Hippocampal formation (tissue), 2 donors: ENCODE data around the gene RNASEH2A.
"Not testable (repeated sequence)": the region's sequence is repeated elsewhere in the genome, so short reads cannot be mapped to it uniquely, and the experiment has no call there.

Experiments
- DNase-seq, 2 donors: peaks; one replicate each; lab custom pipeline; 2025; lab: John Stamatoyannopoulos, UW

The RNASEH2A gene

DNA sequence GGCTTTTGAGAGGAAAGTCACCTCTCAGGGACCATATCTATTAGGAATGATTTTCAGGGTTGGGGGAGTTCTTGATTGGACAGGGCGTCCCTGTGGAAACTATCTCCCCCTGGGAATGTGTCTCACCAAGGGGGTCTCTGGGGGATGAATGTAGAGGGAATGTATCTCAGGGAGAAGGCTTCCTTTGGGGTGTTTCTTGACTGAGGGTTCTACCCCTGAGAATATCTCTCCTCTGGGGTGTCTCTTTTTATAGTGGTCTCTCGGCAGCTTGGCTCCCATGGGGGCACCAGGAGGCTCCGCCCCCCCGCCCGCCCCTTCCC lies 27.0 kb downstream of the RNASEH2A start:
- no peak for DNase-seq

DNA sequence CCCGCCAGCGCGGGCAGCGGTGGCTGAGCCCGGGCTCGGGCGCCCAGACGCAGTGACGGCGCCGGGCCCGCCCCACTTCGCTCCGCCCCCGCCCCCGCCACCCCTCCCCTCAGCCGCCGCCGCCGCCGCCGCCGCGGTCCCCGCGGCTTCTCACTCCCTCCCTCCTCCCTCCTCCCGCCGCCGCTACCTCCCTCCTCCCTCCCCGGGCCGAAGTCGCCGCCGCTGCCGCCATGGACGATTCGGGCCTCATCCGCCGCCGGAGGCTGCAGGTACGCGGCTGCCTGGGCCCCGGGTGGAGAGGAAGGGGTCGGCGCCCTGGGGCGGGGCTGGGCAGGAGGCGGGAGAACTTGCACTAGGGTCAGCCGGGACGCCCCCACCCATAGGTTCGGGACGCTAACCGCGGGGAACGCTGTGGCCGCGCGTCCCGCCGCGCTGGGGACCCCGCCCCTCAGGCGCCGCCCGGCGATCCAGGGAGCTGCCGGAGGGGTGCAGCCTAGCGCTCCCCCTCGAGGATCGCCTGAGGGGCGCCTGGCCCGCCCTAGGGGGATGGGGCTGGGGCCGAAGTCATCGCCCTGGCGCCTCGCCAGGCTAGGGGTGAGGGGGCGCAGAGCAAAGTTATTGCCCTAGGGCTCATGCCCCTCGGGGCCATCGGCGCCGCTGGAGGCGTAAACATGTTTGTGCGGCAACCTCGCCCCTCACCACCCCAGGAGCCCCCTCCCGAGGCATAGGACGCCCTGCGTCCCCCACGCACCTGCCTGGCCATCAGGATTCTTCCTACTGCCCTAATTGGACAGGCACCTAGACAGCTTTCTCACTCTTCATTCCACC lies 27.6 kb downstream of the RNASEH2A start:
- no peak for DNase-seq

DNA sequence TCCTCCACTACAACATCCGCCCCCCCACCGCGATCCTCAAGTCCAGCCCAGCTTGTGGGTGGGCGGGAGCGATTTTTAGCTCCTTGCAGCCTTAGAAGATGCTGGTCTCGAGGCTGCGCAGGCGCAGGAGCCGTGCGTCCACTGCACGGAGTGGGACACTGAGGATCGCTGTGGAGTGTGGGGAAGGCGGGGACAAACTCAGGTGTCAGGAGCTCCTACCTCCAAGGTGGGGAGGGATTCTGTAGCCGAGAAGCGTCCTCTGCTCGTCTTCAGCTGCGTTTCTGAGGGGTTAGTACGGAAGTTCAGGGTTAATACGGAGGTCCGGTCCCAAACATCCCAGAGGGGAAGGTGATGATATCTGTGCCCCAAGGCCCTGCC lies 28.2 kb downstream of the RNASEH2A start, which contains the start of gene RTBDN:
RTBDN (minus strand) TSS at position 14 of the 378 bp plus-strand sequence. CDS start 4,600 bp downstream, outside the sequence.
- DNase-seq = no peak

DNA sequence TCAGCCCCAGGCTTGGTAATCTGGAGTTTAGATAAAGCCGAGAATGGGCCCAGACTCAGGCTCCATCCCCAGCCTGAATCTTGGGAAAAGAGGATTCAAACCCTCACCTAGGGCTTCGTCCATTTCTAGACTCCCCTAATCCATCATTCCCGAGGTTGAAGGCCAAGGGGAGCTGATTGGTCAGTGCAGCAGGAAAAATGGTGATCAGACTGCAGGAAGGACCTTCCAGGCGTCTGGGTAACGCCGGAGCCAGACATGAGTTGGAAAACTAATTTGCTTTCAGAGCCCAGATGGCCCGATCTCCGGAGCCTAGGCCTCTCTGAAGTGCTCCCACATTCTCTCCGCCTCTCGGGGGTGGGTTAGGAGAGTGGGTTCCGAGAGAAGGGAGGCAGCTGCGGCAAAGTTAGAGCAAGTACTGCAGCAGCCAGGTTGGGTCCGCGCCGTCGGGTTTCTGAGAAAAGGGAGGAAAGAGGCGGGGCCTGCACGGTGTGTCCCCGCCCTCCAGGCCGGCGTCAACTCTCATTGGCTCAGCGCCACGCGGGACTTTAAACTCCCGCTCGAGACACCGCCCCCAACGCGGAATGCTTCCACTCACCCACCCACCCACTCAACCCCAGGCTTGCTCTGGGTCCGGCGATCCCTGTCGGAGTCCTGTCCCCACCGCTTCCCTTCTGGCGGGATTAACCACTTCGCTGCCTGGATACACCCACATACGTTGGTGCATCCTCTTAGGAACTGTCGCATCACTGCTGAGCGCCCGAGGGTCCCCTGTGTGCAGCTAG lies 28.8 kb downstream of the RNASEH2A start:
- no peak for DNase-seq

DNA sequence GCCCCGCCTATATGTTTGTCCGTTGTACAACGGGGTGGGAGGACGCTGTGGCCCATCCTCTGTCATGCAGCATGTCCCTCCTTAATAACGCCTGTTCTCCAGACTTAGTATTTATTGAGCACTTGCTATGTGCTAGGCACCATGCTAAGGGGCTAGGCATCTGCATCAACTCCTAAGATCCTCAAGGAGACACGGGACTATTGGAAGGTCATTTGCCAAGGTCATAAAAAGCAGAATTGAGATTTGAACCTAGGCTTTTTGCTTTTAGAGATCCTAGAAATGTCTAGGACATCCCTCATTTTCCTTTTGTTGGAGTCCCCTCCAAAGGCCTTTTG lies 30.1 kb downstream of the RNASEH2A start:
- no peak for DNase-seq

DNA sequence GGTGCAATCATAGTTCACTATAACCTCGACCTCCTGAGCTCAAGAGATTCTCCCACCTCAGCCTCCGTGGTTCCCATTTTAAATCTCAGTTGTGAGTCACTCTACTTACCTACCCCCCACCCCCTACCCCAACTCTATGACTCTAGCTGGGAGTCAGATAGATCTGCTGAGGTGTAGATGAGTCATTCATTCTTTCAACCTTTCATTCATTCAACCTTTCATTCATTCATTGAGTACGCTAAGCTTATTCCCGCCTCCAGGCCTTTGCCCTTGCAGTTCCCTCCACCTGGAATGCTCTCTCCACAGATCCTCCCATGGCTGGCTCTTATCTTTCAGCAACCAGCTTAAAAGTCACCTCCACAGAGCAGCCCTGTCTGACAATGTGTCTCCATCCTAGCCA lies 30.8 kb downstream of the RNASEH2A start:
- DNase-seq = no peak

DNA sequence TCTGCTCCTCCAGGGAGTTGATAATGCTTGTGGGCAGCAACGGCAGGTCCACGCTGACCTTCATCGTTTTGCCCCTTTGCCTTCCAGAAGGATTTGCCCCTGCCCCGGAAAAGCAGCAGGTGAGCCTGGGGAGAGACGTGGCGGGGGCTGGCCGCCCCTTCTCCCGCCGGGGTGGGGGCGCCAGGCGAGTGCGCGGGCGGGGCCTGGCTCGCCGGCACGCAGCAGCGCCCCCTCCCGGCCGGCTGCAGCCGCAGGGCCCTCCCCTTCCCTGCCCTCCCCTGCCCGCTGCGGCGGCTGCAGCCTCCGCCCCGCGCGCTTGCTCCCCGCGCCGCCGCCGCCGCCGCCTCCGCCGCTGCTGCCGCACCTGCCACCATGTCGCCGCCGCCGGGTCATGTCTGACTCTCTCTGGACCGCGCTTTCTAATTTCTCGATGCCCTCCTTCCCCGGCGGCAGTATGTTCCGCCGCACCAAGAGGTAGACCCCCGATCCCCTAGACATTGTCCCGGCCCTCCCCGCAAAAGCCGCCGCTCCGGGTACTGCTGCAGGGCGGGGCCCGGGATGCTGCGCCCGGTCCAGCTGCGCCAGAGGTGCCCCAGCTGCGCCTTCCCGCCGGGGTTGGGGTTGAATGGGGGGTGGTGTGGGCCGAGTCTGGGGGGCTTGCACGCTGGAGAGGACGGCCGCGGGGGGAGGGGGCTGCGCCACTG lies 31.9 kb downstream of the RNASEH2A start, which contains the start of gene MAST1:
MAST1 (plus strand) TSS at position 334 of the 704 bp plus-strand sequence; CDS start at position 392, 58 bp downstream.
- DNase-seq = no peak

DNA sequence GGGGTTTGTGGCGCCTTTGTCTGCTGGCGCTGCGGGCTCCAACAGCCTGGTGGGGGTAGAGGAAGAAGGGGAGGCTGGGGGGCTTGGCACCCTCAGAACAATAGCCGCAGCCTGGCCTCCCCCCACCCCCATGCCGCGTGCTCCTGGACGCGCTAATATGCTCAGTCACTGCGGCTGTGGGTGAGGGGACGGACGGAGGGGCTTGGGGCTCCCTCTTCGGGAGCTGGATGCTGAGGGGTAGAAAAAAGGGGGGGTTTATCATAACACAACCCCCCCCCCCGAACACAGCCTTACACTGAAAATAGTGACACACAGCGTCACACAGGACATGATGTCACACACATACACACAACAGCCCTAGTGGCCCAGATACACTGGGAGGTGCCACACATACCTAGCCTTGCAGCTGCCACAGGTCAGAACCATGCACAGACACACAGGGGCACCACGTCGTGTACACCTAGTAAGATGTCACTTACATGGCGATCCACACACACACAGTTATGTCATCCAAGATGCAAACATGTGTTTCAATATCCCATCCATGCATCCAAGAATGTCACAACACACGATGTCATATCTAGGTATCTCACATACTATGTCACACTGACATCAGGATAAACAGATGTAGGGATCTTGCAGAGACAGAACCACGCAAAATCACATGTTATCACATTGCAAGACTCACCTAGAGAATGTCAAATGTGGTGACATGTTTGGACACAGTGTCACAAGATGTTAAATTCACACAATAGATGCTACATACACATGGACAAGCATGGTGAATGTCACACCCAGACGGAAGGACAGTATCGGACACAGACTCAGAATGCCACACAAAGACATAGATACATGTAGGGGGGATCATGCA lies 32.7 kb downstream of the RNASEH2A start:
- DNase-seq = no peak

DNA sequence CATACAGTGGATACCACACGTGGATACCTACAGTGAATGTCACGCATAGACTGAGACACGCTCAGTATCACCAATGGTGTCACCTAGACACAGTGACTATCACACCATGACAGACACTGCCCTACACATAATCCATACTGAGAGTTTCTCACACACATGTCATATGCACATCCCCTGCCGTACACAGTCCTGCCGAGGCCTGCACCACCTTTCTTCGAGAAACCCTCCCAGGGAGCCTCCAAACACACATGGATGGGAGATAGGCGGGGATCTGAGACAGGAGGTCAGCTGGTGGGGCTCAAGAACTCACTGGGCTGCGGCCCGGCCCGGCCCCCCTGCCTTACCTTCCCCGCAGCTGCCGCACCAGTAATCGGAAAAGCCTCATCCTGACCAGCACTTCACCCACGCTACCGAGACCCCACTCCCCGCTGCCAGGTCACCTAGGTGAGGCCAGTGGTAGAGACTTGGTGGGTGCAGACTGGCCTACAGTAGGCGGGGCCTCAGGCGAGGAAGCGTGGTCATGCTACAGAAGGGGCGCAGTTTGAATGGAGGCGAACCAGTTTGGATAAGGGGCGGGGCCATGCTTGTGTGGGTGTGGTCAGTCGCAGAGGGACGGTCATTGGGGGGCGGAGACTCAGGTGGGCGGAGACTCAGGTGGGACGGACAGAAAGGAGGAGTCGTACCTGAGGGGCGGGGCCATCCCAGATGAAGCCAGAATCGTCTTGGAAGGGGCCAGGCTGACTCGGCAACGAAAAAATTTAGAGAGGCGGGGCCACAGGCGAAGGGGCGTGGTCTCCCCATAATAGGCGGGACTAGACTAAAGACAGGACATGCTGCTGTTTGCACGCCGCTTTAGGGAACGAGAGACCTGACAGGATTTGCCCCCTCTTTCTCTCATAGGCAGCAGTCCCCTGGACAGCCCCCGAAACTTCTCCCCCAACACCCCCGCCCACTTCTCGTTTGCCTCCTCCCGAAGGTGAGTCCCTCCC lies 34.0 kb downstream of the RNASEH2A start:
- no peak for DNase-seq

DNA sequence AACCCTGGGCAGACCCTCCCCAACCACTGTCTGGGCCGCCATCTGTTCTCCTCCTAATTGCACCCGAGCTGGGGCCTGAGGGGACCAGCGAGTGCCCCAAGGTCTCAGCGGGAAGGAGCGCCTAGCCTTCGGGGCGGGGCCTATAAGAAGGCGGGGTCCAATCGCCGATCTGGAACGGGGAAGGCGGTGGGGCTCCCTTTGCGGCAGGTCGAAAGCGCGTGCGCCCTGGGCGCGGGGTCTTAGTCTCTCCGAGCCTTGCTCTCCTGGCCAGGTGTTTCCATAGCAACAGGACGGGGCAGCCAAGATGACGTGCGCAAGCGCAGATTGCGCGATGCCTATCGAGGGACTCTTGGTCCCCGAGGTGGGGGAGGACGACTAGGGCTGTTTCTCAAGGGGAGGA lies 34.7 kb downstream of the RNASEH2A start:
- no peak for DNase-seq

DNA sequence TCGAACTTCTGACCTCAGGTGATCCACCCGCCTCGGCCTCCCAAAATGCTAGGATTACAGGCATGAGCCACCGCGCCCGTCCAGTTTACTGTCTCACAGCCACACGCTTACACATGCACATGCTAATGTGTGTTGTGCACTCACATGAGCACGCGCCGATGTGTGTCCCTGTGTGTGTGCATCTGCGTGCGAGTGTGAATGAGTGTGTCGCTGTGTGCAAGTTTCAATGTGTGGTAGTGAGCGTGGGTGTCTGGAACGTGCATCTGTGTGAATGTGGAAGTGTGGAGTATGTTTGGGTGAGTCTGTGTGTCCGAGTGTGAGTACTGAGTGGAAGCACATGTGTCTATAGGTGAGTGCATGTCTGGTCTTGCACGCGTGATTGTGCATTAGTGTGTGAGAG lies 36.1 kb downstream of the RNASEH2A start:
- no peak for DNase-seq

DNA sequence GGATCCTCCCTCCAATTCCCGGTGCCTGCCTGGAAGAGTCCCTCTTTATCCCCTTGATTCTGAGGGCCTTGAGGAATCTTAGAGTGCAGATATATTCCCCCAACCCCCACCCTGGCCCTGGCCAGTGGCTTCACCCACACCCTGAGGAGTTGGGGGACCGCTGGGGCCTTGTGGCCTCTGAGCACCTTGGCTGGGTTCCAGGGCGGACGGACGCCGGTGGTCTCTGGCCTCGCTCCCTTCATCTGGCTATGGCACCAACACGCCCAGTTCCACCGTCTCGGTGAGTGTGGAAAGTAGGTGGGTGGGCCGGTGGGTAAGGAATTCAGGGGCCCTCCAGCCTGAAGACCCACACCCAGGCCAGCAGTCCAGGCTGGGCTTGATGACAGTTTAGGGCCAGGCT lies 36.9 kb downstream of the RNASEH2A start:
- DNase-seq = no peak

DNA sequence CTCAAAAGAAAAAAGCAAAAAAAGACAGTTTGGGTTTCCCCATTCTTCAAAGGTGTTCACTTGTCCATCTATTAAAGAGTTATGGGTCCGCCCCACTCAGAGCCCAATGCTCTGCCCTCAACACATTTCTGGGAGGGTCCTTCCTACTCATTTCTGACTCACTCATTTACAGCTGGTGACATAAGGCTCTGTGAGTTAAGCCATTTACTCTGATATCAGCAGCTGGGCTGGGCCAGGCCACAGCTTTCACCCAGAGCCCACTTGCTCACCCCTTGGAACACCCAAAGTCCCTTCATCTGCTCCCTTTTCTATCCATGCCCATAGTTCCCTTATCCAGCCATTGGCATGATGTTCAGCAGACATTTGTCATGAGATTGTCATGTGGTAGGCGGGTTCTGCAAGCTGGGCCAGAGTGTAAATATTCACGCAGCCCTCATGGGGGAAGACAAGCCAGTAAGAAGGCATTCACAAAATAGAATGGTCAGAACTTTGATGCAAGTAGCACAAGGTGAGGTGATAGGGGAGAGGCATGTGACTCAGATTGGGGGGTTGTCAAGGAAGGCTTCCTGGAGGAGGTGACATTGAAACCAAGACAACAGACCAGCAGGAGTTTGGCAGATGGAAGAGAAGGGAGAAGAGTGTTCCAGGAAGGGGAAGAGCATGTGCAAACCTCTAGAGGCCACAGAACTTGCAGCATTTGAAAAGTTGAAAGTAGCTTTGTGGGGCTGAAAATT lies 37.8 kb downstream of the RNASEH2A start:
- DNase-seq = no peak

DNA sequence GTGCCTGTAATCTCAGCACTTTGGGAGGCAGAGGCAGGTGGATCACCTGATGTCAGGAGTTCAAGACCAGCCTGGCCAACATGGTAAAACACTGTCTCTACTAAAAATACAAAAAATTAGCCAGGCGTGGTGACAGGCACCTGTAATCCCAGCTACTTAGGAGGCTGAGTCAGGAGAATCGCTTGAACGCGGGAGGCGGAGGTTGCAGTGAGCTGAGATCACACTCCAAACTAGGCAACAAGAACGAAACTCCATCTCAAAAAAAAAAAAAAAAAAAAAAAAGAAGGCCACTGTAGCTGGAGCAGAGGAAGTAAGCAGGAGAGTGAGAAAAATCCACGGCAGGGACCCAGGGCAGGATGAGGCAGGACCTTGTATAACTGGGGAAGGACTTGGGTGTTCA lies 40.2 kb downstream of the RNASEH2A start:
- DNase-seq = not testable (repeated sequence)

DNA sequence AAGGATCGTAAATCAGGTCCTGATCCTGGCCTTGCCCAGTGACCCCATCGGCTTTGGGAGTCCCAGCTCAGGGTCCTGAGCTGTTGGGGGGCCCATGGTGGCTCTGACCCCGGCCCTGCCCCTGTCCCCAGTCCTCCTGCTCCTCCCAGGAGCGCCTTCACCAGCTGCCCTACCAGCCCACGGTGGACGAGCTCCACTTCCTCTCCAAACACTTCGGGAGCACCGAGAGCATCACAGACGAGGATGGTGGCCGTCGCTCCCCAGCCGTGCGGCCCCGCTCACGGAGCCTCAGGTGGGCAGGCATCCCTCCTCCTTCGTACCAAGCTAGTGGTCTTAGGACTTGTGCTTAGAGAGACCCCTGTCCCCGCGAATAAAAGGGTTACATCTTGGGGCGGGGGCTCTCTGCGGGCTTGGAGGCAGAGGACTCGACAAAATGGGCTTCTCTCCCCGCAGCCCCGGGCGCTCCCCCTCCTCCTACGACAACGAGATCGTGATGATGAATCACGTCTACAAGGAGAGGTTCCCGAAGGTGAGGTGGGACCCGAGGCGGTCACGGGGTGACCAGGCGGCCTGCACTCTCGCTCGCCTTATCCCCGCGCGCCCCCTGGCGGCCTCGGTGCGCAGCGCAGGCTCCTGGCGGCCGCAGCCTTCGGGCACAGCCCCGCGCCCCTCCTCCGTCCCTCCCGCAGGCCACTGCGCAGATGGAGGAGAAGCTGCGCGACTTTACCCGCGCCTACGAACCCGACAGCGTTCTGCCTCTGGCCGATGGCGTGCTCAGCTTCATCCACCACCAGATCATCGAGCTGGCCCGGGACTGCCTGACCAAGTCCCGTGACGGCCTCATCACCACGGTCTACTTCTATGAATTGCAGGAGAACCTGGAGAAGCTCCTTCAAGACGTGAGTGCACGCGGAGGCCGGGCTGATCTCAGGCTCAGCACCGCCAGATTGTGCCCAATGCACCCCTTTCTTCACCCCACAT lies 41.1 kb downstream of the RNASEH2A start:
- DNase-seq = peak; percentile 59 to 64

DNA sequence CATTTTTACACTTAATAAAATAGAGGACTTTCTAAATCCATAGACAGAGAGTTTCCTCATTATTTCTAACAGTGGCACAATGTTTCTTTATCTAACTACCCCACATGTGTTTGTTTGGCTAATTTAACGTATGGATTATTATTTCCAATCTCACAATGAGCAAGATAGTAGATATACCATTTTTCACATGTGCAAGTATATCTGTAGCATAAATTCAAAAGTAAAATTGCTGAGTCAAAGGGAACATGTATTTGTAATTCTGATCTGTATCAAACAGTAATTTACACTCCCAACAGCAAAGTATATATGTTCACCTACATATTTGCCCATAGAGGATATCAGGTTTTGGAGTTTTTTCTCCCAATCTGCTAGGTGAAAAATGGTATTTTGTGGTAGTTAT lies 50.3 kb downstream of the RNASEH2A start:
- no peak for DNase-seq

DNA sequence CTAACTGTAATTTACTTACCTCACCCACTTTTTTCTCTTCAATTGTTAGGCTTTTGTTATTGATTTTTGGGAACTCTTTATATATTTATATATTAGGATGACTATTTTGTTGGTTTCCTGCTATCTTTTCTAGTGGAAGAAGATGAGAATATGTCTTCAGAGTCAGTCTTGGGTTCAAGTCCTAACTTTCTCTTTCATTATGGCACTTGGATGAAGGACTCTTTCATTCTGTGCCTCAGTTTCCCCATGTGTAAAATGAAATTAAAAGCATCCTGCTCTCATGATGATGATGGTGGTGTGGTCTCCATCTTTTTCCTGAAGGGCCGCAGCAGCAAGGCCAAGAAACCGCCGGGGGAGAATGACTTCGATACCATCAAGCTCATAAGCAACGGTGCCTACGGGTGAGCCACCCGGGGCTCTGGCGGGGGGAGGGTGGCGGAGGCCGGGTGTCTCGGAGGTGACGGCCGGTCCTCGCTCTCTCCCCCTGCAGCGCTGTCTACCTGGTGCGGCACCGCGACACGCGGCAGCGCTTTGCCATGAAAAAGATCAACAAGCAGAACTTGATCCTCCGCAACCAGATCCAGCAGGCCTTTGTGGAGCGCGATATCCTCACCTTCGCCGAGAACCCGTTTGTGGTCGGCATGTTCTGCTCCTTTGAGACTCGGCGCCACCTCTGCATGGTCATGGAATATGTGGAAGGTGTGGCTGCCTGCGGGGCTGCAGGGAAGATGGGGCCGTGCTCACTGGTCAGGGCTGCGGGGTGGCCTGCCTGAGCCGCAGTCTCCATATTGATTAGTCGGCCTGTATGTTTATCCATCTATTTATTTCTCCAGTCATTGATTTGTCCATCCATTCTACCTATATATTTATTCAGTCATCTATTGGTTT lies 51.9 kb downstream of the RNASEH2A start:
- DNase-seq = no peak

DNA sequence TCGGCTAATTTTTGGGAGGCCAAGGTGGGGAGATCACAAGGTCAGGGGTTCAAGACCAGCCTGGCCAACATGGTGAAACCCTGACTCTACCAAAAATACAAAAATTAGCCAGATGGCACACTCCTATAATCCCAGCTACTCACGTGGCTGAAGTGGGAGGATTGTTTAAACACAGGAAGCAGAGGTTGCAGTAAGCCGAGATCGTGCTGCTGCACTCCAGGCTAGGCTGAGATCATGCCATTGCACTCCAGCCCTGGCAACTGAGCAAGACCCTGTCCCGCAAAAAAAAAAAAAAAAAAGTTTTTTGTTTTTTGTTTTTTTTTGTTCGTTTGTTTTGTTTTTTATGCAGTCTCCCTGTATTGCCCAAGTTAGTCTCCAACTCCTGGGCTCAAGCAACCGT lies 53.2 kb downstream of the RNASEH2A start:
- DNase-seq = no peak
